ENCODE data around the gene CDH24. TPM values are rescaled to one million over a fixed set of nuclear protein-coding genes. Genes with fewer than 3 reads are reported as not detected.
A peak's percentile ranks its signal among the peaks of the same experiment; 100 is the strongest.
"Not testable (repeated sequence)": the region's sequence is repeated elsewhere in the genome, so short reads cannot be mapped to it uniquely, and the experiment has no call there.

Gene CDH24
- total RNA-seq, 2 donors from 2014 or later = 1.6 to 1.8 TPM

DNA sequence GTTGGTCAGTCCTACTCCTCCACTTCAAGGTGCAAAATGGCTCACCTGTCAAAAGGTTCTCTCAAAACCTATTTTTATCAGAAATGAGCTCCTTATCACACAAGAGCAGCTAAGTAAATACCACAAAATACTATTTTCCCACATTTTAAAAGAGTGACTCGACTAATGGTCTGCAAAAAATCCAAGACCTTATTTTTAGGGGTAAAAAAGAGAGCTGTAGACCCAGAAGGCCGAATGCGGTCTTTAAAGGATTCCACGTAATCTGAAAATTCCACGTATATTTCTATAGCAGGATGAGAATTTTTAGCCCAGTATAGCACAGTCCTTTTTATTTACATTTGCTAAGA lies 51.2 kb downstream of the CDH24 start:
- H3K9me3 ChIP-seq (ENCODE audit: control insufficient read depth, low read length, poor library complexity, severe bottlenecking) = no peaks in the 10 kb centered on the region
- H3K4me3 Mint-ChIP-seq = peak overlapping the region; percentile 95
- ATAC-seq (no peak), DNase-seq (no peak)
- peaks cover 13% of the 10 kb centered on the region for H3K4me1 Mint-ChIP-seq
- H3K27me3 Mint-ChIP-seq = no peaks in the 10 kb centered on the region
- H3K27ac Mint-ChIP-seq = peak overlapping the region; percentile 96
- H3K36me3 Mint-ChIP-seq (ENCODE audit: low read depth) = peaks cover 2% of the 10 kb centered on the region

DNA sequence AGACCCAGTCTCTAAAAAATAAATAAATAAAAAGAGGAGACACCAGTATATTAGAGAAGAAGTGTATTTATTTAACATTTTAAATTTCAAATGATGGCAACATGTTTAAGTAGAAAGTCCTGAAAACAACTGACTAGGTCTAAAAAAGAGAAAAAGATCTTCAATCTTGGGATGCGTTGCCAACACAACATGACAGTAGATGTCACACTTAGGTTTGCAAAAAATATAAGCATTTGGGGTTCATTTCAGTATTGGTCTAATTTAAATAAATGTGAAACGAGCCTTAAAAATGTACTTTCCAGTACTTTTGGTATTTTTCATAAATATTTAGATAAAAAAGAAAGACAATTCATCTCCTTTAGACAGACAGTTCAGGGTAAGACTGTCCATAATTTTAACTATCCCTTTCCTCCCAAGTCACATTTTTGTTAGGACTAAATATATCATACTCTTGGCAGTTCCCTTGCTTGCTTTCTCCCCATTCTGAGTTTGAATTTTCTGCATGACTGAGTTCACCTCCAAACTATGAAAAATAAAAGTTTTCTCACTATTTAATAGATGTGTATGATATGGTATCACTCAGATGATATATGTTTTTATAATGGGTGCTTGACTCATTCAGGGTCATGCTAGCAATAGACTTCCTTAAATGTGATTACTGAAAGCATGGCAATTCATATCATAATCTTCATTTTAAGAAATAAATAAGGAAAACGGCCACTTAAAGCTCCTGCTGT lies 51.7 kb downstream of the CDH24 start:
- peaks cover 2% of the 10 kb centered on the region for H3K36me3 Mint-ChIP-seq (ENCODE audit: low read depth)
- H3K4me1 Mint-ChIP-seq = peaks cover 12% of the 10 kb centered on the region
- ATAC-seq (no peak), DNase-seq (no peak)
- H3K27ac Mint-ChIP-seq = peak overlapping the region; percentile 96
- H3K9me3 ChIP-seq (ENCODE audit: control insufficient read depth, low read length, poor library complexity, severe bottlenecking) = no peaks in the 10 kb centered on the region
- H3K4me3 Mint-ChIP-seq = peak overlapping the region; percentile 95
- no peaks in the 10 kb centered on the region for H3K27me3 Mint-ChIP-seq

DNA sequence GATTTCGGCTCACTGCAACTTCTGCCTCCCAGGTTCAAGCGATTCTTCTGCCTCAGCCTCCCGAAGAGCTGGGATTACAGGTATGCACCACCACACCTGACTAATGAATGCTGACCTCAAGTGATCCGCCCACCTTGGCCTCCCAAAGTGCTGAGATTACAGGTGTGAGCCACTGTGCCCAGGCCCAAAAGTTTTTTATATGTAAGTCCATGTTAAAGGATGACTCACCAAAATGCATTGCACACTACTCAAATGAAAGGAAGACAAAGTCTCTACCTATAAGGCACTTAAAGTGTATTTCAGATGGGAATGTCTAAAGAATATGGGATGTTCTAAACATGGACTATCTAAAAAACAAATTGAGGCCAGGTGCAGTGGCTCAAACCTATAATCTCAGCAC lies 53.0 kb downstream of the CDH24 start:
- H3K4me1 Mint-ChIP-seq; H3K9me3 ChIP-seq (ENCODE audit: control insufficient read depth, low read length, poor library complexity, severe bottlenecking); ATAC-seq; H3K36me3 Mint-ChIP-seq (ENCODE audit: low read depth); H3K4me3 Mint-ChIP-seq; H3K27ac Mint-ChIP-seq; H3K27me3 Mint-ChIP-seq; DNase-seq: not testable (repeated sequence)

DNA sequence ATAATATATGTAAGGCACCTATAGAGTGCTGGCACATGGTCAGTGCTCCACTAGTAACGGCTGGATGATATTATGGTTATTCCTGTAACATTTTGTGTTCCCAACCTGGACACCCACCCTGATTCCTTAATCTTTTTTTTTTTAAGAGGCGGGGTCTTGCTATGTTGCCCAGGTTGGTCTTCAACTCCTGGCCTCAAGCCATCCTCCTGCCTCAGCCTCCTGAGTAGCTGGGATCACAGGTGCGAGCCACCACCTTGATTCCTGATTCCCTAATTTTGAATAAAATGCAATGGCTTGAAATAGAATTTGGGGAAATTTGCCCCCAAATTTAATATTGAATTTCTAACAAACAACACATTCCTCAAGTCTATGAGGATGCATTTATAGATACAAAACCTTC lies 54.7 kb downstream of the CDH24 start:
- DNase-seq (no peak), ATAC-seq (no peak)
- Mint-ChIP-seq H3K27ac (no peak overlapping the region), H3K36me3 (ENCODE audit: low read depth) (no peaks in the 10 kb centered on the region), H3K4me3 (no peak overlapping the region), H3K27me3 (no peaks in the 10 kb centered on the region), H3K4me1 (peaks cover 4% of the 10 kb centered on the region)
- H3K9me3 ChIP-seq (ENCODE audit: control insufficient read depth, low read length, poor library complexity, severe bottlenecking) = no peaks in the 10 kb centered on the region

DNA sequence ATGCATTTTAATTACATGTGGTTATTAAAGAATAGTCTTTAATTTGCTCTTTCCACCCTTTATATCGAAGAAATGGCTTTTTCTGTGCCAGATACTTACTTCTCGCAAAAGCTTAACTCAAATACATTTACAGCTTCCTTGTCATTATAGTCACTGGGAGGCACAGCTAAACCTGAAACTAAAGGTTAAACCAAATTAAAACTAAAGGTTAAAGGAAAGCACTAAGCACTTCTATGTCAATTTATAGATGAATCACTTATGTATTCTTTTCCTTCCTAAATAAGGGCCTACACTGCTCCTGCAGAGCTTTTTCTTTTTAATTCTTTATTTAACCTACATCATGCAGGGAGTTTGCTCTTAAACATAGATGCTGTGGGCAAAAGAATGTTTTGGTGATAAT lies 56.5 kb downstream of the CDH24 start:
- H3K36me3 Mint-ChIP-seq (ENCODE audit: low read depth) = peaks cover under 1% of the 10 kb centered on the region
- peaks cover 4% of the 10 kb centered on the region for H3K4me1 Mint-ChIP-seq
- H3K9me3 ChIP-seq (ENCODE audit: control insufficient read depth, low read length, poor library complexity, severe bottlenecking) = no peaks in the 10 kb centered on the region
- no peaks in the 10 kb centered on the region for H3K27me3 Mint-ChIP-seq
- no peak for ATAC-seq
- no peak overlapping the region for H3K27ac Mint-ChIP-seq
- no peak overlapping the region for H3K4me3 Mint-ChIP-seq
- no peak for DNase-seq

DNA sequence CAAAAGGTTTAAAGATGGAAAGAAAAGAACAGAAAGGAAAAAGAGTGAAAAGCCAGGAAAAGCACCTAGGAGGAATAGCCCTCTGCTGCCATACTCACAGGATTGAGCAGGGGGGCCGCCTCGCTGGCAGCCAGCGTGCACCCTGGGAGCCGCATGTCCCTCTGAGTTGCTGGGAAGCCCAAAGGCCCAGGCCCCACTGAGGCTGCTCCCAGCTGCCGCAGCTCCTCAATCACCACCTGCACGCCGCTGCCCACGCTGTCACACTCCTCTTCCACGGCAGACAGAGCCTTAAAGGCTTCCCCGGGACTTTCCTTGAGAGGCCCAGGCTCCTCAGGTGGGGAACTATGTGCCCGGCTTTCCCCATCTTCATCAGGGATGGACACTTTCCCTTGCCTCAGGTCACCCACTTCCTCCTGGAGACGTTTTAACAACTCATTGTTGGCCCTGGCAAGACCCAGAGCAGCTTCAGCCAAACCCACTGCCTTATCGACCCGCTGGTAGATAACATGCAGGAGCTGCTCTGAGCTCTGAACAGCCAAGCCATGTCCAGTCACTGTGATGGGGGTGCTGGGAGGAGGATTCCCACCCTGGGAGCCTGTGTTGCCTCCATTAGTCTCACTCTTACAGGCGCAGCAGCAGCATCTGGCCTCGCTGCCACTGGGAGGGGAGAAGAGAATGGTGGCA lies 58.8 kb downstream of the CDH24 start:
- no peaks in the 10 kb centered on the region for H3K4me1 Mint-ChIP-seq
- DNase-seq (no peak), ATAC-seq (no peak)
- no peak overlapping the region for H3K4me3 Mint-ChIP-seq
- peaks cover 3% of the 10 kb centered on the region for H3K36me3 Mint-ChIP-seq (ENCODE audit: low read depth)
- no peaks in the 10 kb centered on the region for H3K9me3 ChIP-seq (ENCODE audit: control insufficient read depth, low read length, poor library complexity, severe bottlenecking)
- no peak overlapping the region for H3K27ac Mint-ChIP-seq
- no peaks in the 10 kb centered on the region for H3K27me3 Mint-ChIP-seq

DNA sequence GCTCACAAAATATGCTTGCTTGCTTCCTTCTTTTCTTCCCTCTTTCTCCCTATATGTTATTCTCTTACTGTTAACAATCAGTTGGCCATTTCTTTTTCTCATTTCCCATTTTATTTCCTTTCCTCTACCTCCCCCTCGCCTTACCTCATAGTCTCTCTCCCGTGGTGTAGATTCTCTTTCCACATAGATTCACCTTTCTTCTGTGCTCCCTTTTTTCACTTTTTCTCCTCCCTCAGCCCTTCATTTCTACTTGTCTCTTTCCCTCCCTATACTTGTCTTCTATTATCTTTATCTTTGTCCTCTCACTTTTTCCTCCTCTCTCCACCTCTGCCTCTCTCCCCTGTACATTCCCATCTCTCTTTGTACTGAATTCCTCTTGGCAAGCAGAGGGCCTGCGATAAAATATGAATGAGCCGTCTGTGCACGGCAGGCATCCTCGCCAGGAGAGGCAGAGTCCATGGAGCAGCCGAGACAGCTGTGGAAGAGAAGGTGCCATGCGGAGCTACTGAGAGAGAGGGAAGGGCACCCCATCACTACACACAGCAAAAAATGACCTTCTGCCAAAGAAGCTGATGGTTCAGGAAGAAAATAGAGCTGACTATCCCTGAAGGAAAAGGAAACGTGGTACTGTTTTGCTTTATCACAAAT lies 59.5 kb downstream of the CDH24 start:
- Mint-ChIP-seq H3K36me3 (ENCODE audit: low read depth) (peaks cover 5% of the 10 kb centered on the region), H3K27ac (no peak overlapping the region), H3K27me3 (no peaks in the 10 kb centered on the region), H3K4me3 (no peak overlapping the region), H3K4me1 (no peaks in the 10 kb centered on the region)
- ATAC-seq = no peak
- no peak for DNase-seq
- H3K9me3 ChIP-seq (ENCODE audit: control insufficient read depth, low read length, poor library complexity, severe bottlenecking) = no peaks in the 10 kb centered on the region

Other genes with a start within 250 kb of the CDH24 start
- 1 to 10 TPM in 1 of 2 donors, under 1 TPM in 1; 0.55 to 3.1 TPM for gene SLC7A7, start 242.1 kb downstream of the CDH24 start, total RNA-seq
- gene MRPL52, start 227.6 kb downstream of the CDH24 start, total RNA-seq = 10 to 100 TPM; 36.2 to 44.6 TPM
- 1 to 10 TPM in 1 of 2 donors, under 1 TPM in 1; 0.85 to 1.0 TPM for gene MMP14, start 220.9 kb downstream of the CDH24 start, total RNA-seq
- 10 to 100 TPM; 76.9 to 84.5 TPM for gene LRP10, start 185.8 kb downstream of the CDH24 start, total RNA-seq
- gene REM2, start 174.3 kb downstream of the CDH24 start, total RNA-seq = 1 to 10 TPM; 7.2 to 8.7 TPM
- 10 to 100 TPM; 77.3 to 88.9 TPM for gene RBM23, start 138.4 kb downstream of the CDH24 start, total RNA-seq
- gene PRMT5, start 128.1 kb downstream of the CDH24 start, total RNA-seq = 10 to 100 TPM; 22.8 to 33.9 TPM
- 10 to 100 TPM; 19.5 to 25.9 TPM for gene HAUS4, start 100.4 kb downstream of the CDH24 start, total RNA-seq
- 1 to 10 TPM; 1.3 to 1.5 TPM for gene AJUBA, start 75.0 kb downstream of the CDH24 start, total RNA-seq
- 1 to 10 TPM; 9.0 to 9.1 TPM for gene C14orf93, start 47.4 kb downstream of the CDH24 start, total RNA-seq
- gene PSMB5, start 22.6 kb downstream of the CDH24 start, total RNA-seq = 10 to 100 TPM; 17.6 to 19.9 TPM
- not detected for gene PSMB11, start 15.3 kb downstream of the CDH24 start, total RNA-seq
- gene ACIN1, start 37.6 kb upstream of the CDH24 start, total RNA-seq = 100 to 1,000 TPM; 264 to 298 TPM
- gene C14orf119, start 38.0 kb upstream of the CDH24 start, total RNA-seq = 10 to 100 TPM; 10.5 to 11.6 TPM
- gene CIROP, start 47.5 kb upstream of the CDH24 start, total RNA-seq = not detected
- under 1 TPM in 1 of 2 donors, not detected in 1; 0.25 TPM for gene CEBPE, start 61.7 kb upstream of the CDH24 start, total RNA-seq
- gene SLC7A8, start 126.1 kb upstream of the CDH24 start, total RNA-seq = 1 to 10 TPM; 2.0 to 2.5 TPM
- under 1 TPM in 1 of 2 donors, not detected in 1; 0.89 TPM for gene RNF212B, start 180.4 kb upstream of the CDH24 start, total RNA-seq
- gene HOMEZ, start 228.6 kb upstream of the CDH24 start, total RNA-seq = 1 to 10 TPM; 4.6 to 5.7 TPM
- 10 to 100 TPM; 30.6 to 33.8 TPM for gene PPP1R3E, start 245.3 kb upstream of the CDH24 start, total RNA-seq
- gene BCL2L2, start 249.3 kb upstream of the CDH24 start, total RNA-seq = 1 to 10 TPM; 3.5 to 5.0 TPM